IPS-20b (cell line): ENCODE measurements around the gene BCO2.
"Not testable (repeated sequence)": the region's sequence is repeated elsewhere in the genome, so short reads cannot be mapped to it uniquely, and the experiment has no call there.

Experiments used
- H3K27ac ChIP-seq: one replicate; pipeline ENCODE4 v1.5.1; 2013; ENCODE audit warnings: low read length
- H3K27me3 ChIP-seq: 2 replicates; pipeline ENCODE4 v1.6.1; 2013; ENCODE audit warnings: mild to moderate bottlenecking, low read length, inconsistent platforms; ENCODE audit not compliant: insufficient read depth
- H3K36me3 ChIP-seq: 2 replicates; pipeline ENCODE4 v1.6.1; 2013; ENCODE audit warnings: low read depth, mild to moderate bottlenecking, inconsistent platforms, low read length, moderate library complexity; ENCODE audit not compliant: insufficient read depth
- H3K4me1 ChIP-seq: 2 replicates; pipeline ENCODE4 v1.6.1; 2013; ENCODE audit warnings: mild to moderate bottlenecking, control low read depth, inconsistent platforms, low read length, moderate library complexity; ENCODE audit not compliant: insufficient read depth
- H3K4me3 ChIP-seq: 2 replicates; pipeline ENCODE4 v1.5.1; 2013; ENCODE audit warnings: mild to moderate bottlenecking, low read length, inconsistent platforms
- H3K9ac ChIP-seq: 2 replicates; pipeline ENCODE4 v1.6.1; 2013; ENCODE audit warnings: low read depth, mild to moderate bottlenecking, inconsistent platforms, low read length, moderate library complexity
- H3K9me3 ChIP-seq: 2 replicates; pipeline ENCODE4 v1.6.1; 2013; ENCODE audit warnings: mild to moderate bottlenecking, low read depth, low read length, inconsistent platforms; ENCODE audit not compliant: insufficient read depth

BCO2 gene

DNA sequence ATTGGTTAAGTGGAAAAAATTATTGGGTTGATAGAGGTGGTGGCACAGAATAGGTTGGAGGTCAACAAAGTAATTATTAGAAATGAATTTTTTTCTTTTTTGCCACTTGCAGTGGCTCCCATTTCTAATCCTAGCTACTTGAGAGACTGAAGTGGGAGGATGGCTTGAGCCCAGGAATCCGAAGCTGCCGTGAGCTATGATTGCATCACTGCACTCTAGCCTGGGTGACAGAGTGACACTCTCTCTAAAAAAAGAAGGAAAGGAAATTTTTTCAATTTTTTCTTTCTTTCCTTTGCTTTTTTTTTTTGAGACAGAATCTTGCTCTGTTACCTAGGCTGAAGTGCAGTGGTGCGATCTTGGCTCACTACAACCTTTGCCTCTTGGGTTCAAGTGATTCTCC, 2.2 kb upstream of the BCO2 start:
- Histone ChIP-seq H3K4me3 (no peak overlapping the region), H3K27me3 (no peaks in the 10 kb centered on the region), H3K4me1 (no peaks in the 10 kb centered on the region), H3K36me3 (no peaks in the 10 kb centered on the region), H3K9me3 (no peaks in the 10 kb centered on the region), H3K9ac (no peak overlapping the region), H3K27ac (no peak overlapping the region)

DNA sequence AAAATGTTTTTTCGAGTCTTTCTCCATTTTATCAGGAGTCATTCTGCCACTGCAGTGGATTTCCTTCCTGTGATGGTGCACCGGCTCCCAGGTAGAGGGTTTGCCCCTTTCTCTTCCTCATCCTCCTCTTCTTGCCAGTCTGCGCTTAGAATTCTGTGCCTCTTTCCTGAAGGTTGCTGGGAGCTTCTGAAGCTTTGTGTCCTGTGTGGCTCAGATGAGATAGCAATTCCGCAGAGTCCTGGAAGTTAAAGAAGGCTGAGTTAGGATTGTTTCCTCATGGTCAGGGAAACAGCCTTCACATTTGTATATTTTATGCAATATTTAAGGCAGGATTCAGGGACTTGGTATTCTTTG, 264 bp downstream of the BCO2 start:
- Histone ChIP-seq H3K9ac (no peak overlapping the region), H3K4me1 (no peaks in the 10 kb centered on the region), H3K27me3 (no peaks in the 10 kb centered on the region), H3K36me3 (no peaks in the 10 kb centered on the region), H3K9me3 (no peaks in the 10 kb centered on the region), H3K4me3 (peak overlapping the region; percentile 53; the same call in 1 of the 2 replicates), H3K27ac (no peak overlapping the region)

DNA sequence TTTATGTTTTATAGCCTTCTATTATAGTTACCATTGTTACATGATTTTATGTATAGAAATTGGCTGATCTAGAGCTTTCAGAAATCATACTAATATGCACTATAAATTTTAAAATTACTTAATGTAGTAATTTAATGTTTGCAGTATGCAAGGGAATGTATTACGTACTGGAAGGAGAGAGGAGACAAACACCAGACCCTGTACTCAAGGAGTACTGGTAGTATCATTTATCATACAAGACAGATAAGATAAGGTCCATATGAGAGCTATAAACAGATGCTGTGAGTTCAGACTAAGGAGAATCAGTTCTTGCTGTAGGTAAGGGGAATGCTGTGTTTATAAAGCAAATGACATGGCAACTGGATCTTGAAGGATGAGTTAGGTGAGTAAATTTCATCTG, 765 bp downstream of the BCO2 start:
- H3K4me1 ChIP-seq, result no peaks in the 10 kb centered on the region
- no peak overlapping the region for H3K27ac ChIP-seq
- no peaks in the 10 kb centered on the region for H3K36me3 ChIP-seq
- no peaks in the 10 kb centered on the region for H3K9me3 ChIP-seq
- no peaks in the 10 kb centered on the region for H3K27me3 ChIP-seq
- no peak overlapping the region for H3K9ac ChIP-seq
- H3K4me3 ChIP-seq, result no peak overlapping the region

- Histone ChIP-seq H3K9me3 (no peaks in the 10 kb centered on the region), H3K4me1 (no peaks in the 10 kb centered on the region), H3K27ac (no peak overlapping the region), H3K4me3 (no peak overlapping the region), H3K9ac (no peak overlapping the region), H3K36me3 (no peaks in the 10 kb centered on the region), H3K27me3 (no peaks in the 10 kb centered on the region)
Measured at GRCh38 chr11:112177589-112177988, 2.3 kb downstream of the BCO2 start.

GRCh38 chr11:112178428-112178827, 3.1 kb downstream of the BCO2 start:
- Histone ChIP-seq H3K27ac (no peak overlapping the region), H3K4me3 (no peak overlapping the region), H3K9ac (no peak overlapping the region), H3K27me3 (no peaks in the 10 kb centered on the region), H3K4me1 (no peaks in the 10 kb centered on the region), H3K9me3 (no peaks in the 10 kb centered on the region), H3K36me3 (no peaks in the 10 kb centered on the region)

DNA sequence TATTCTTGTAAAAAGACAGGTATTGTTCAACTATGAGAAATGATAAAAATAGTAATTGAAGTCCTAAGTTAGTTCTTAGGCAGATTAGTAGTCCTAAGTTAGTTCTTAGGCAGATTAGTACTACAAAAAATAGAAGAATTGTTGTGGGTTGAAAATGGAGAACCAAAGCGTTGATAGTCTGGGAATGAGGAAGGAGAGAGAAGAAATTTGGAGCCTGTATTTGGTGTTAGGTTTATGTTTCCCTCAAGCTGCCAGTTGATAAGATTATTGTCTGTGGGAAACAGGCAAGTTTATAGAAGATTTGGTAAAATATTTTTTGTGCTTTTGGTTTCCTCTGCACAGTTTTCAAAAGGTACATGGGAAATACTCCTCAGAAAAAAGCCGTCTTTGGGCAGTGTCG, 3.6 kb downstream of the BCO2 start:
- Histone ChIP-seq H3K4me3 (no peak overlapping the region), H3K4me1 (no peaks in the 10 kb centered on the region), H3K27me3 (no peaks in the 10 kb centered on the region), H3K27ac (no peak overlapping the region), H3K9ac (no peak overlapping the region), H3K9me3 (no peaks in the 10 kb centered on the region), H3K36me3 (no peaks in the 10 kb centered on the region)

GRCh38 chr11:112179601-112180000, 4.3 kb downstream of the BCO2 start:
- Histone ChIP-seq H3K9me3 (no peaks in the 10 kb centered on the region), H3K27ac (no peak overlapping the region), H3K9ac (no peak overlapping the region), H3K4me1 (no peaks in the 10 kb centered on the region), H3K27me3 (no peaks in the 10 kb centered on the region), H3K36me3 (no peaks in the 10 kb centered on the region), H3K4me3 (no peak overlapping the region)

- H3K4me3 ChIP-seq, result no peak overlapping the region
- no peaks in the 10 kb centered on the region for H3K4me1 ChIP-seq
- H3K27me3 ChIP-seq, result no peaks in the 10 kb centered on the region
- no peaks in the 10 kb centered on the region for H3K36me3 ChIP-seq
- no peak overlapping the region for H3K27ac ChIP-seq
- H3K9ac ChIP-seq, result no peak overlapping the region
- H3K9me3 ChIP-seq, result no peaks in the 10 kb centered on the region
Measured at GRCh38 chr11:112182867-112183266, 7.6 kb downstream of the BCO2 start.

- no peaks in the 10 kb centered on the region for H3K4me1 ChIP-seq
Measured at GRCh38 chr11:112185883-112186282, 10.6 kb downstream of the BCO2 start.

DNA sequence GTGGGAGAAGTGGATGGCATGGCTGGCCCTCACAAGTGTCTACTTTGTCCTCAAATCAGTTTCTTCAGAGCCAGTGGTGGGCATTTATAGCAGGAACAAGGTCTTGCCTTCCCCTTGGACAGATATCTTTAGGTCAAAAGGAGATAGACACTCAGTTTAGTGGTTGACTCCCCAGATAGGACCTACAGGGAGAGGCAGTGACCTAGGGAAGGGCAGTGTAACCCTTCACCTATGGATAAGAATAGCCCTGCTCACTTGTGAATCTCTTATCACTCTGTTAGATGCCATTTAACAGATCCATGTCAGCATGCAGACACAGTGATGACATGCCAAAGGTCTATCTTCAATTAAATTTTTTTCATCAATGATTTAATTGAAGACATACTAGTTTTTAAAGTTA, 11.0 kb downstream of the BCO2 start:
- no peaks in the 10 kb centered on the region for H3K9me3 ChIP-seq
- H3K4me1 ChIP-seq, result no peaks in the 10 kb centered on the region
- no peak overlapping the region for H3K4me3 ChIP-seq
- no peak overlapping the region for H3K27ac ChIP-seq
- H3K27me3 ChIP-seq, result no peaks in the 10 kb centered on the region
- H3K36me3 ChIP-seq, result no peaks in the 10 kb centered on the region
- no peak overlapping the region for H3K9ac ChIP-seq

More at GRCh38 chr11:112185883-112186282, 10.6 kb downstream of the BCO2 start:
- no peak overlapping the region for H3K4me3 ChIP-seq
- H3K9me3 ChIP-seq, result no peaks in the 10 kb centered on the region
- H3K9ac ChIP-seq, result no peak overlapping the region
- H3K27ac ChIP-seq, result no peak overlapping the region
- H3K36me3 ChIP-seq, result no peaks in the 10 kb centered on the region
- no peaks in the 10 kb centered on the region for H3K27me3 ChIP-seq

GRCh38 chr11:112195113-112195512, 19.8 kb downstream of the BCO2 start:
- not testable (repeated sequence) for H3K9me3 ChIP-seq, H3K4me3 ChIP-seq, H3K36me3 ChIP-seq, H3K27me3 ChIP-seq, H3K9ac ChIP-seq, H3K27ac ChIP-seq, H3K4me1 ChIP-seq

GRCh38 chr11:112195951-112196351, 20.6 kb downstream of the BCO2 start:
- Histone ChIP-seq H3K9ac (no peak overlapping the region), H3K4me1 (no peaks in the 10 kb centered on the region), H3K4me3 (no peak overlapping the region), H3K27me3 (no peaks in the 10 kb centered on the region), H3K27ac (no peak overlapping the region), H3K36me3 (no peaks in the 10 kb centered on the region), H3K9me3 (no peaks in the 10 kb centered on the region)

DNA sequence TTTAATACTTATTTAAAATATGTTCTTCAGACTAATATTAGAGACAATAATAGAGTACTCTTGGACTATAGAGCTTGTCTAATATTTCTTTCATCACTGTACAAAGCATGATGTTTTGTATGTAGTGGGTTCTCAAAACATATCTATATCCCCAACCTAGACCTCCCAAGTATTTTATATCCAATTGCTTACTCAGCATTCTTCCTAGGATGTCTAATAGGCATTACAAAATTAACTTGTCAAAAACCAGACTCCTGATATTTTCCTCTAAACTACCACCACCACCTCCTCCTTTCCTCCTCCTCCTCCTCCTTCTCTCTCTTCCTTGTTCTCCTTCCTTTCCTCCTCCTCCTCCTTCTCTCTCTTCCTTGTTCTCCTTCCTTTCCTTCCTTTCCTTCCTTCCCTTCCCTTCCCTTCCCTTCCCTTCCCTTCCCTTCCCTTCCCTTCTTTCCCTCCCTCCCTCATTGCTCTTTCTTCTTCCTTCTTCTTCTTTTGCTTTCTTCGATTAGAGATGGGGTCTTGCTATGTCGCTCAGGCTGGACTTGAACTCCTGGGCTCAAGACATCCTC, 21.3 kb downstream of the BCO2 start:
- Histone ChIP-seq H3K4me3 (no peak overlapping the region), H3K9me3 (no peaks in the 10 kb centered on the region), H3K27ac (no peak overlapping the region), H3K4me1 (no peaks in the 10 kb centered on the region), H3K27me3 (no peaks in the 10 kb centered on the region), H3K36me3 (no peaks in the 10 kb centered on the region), H3K9ac (no peak overlapping the region)
